ENCODE measurements around the gene LUC7L. TPM values are rescaled to one million over a fixed set of nuclear protein-coding genes. Genes with fewer than 3 reads are reported as not detected.
A peak's percentile ranks its signal among the peaks of the same experiment; 100 is the strongest.

Gene LUC7L
- total RNA-seq, 1 experiment from 2014 or later, result 74.1 TPM

DNA sequence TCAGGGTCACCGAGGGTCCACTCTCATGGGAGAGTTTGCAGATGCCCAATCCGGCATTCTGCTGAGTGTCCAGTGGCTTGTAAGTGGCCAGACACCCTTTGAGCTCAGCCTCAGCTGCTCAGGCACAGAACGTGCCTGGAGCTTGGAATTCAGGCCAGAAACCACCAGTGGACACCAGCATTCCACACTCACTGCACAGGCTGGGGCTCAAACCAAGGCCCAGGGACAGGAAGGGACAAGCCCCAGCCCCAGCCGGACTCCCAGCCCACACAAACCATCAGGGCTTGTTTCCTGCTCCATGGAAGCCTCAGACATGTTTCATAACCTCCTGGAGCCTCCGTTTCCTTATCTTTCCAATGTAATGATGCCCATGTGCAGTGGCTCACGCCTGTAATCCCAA lies 85.8 kb downstream of the LUC7L start:
- Mint-ChIP-seq H3K27ac (ENCODE audit: low read depth, unreplicated experiment) (no peak overlapping the region), H3K9me3 (ENCODE audit: unreplicated experiment) (no peaks in the 10 kb centered on the region), H3K36me3 (ENCODE audit: insufficient read depth, unreplicated experiment) (no peaks in the 10 kb centered on the region), H3K27me3 (ENCODE audit: insufficient read depth, unreplicated experiment) (no peaks in the 10 kb centered on the region), H3K4me1 (ENCODE audit: insufficient read depth, unreplicated experiment) (no peaks in the 10 kb centered on the region), H3K4me3 (ENCODE audit: unreplicated experiment) (no peak overlapping the region)
- POLR2A ChIA-PET, result no interaction called here
- CTCF ChIA-PET, result interaction anchor here (0.6 to 1.5 kb wide), 3 partner anchors 25 to 46 kb away, joined by 3 to 8 read pairs (median 4); no protein-coding TSS in a partner anchor
- no TSS peak for BruUV-seq (replicated peaks)
- no peak for DNase-seq (ENCODE audit: unreplicated experiment)
- intact Hi-C loops (cut with micrococcal nuclease), result no loop called here
- TF ChIP-seq, protein P1, sequence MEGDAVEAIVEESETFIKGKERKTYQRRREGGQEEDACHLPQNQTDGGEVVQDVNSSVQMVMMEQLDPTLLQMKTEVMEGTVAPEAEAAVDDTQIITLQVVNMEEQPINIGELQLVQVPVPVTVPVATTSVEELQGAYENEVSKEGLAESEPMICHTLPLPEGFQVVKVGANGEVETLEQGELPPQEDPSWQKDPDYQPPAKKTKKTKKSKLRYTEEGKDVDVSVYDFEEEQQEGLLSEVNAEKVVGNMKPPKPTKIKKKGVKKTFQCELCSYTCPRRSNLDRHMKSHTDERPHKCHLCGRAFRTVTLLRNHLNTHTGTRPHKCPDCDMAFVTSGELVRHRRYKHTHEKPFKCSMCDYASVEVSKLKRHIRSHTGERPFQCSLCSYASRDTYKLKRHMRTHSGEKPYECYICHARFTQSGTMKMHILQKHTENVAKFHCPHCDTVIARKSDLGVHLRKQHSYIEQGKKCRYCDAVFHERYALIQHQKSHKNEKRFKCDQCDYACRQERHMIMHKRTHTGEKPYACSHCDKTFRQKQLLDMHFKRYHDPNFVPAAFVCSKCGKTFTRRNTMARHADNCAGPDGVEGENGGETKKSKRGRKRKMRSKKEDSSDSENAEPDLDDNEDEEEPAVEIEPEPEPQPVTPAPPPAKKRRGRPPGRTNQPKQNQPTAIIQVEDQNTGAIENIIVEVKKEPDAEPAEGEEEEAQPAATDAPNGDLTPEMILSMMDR (IDR thresholded peaks at IDR 0.05; ENCODE audit: unreplicated experiment), result no peak

- POLR2A ChIA-PET, result interaction anchor here (0.8 kb wide), 1 partner anchor 85 kb away, joined by 5 read pairs; no protein-coding TSS in a partner anchor
- Mint-ChIP-seq H3K27me3 (ENCODE audit: insufficient read depth, unreplicated experiment) (no peaks in the 10 kb centered on the region), H3K4me3 (ENCODE audit: unreplicated experiment) (no peak overlapping the region), H3K9me3 (ENCODE audit: unreplicated experiment) (no peaks in the 10 kb centered on the region), H3K36me3 (ENCODE audit: insufficient read depth, unreplicated experiment) (no peaks in the 10 kb centered on the region), H3K4me1 (ENCODE audit: insufficient read depth, unreplicated experiment) (no peaks in the 10 kb centered on the region), H3K27ac (ENCODE audit: low read depth, unreplicated experiment) (no peak overlapping the region)
- CTCF ChIA-PET, result interaction anchor here (0.7 to 1.5 kb wide), 3 partner anchors 8 to 36 kb away, joined by 3 to 8 read pairs (median 4); no protein-coding TSS in a partner anchor
- DNase-seq (ENCODE audit: unreplicated experiment), result no peak
- TF ChIP-seq, protein P1 (IDR thresholded peaks at IDR 0.05; ENCODE audit: unreplicated experiment), result no peak
- no TSS peak for BruUV-seq (replicated peaks)
- intact Hi-C loops (cut with micrococcal nuclease), result no loop called here
These were observed 86.2 kb downstream of the LUC7L start for GRCh38 chr16:143047-143446.

GRCh38 chr16:142405-142967 lies 86.8 kb downstream of the LUC7L start:
- Mint-ChIP-seq H3K36me3 (ENCODE audit: insufficient read depth, unreplicated experiment) (no peaks in the 10 kb centered on the region), H3K27me3 (ENCODE audit: insufficient read depth, unreplicated experiment) (no peaks in the 10 kb centered on the region), H3K4me1 (ENCODE audit: insufficient read depth, unreplicated experiment) (no peaks in the 10 kb centered on the region), H3K9me3 (ENCODE audit: unreplicated experiment) (no peaks in the 10 kb centered on the region), H3K4me3 (ENCODE audit: unreplicated experiment) (no peak overlapping the region), H3K27ac (ENCODE audit: low read depth, unreplicated experiment) (no peak overlapping the region)
- ChIA-PET CTCF (interaction anchor here (0.7 to 1.5 kb wide), 3 partner anchors 9 to 35 kb away, joined by 3 to 8 read pairs (median 4); no protein-coding TSS in a partner anchor), POLR2A (interaction anchor here (0.8 kb wide), 1 partner anchor 86 kb away, joined by 5 read pairs; no protein-coding TSS in a partner anchor)
- no TSS peak for BruUV-seq (replicated peaks)
- no peak for DNase-seq (ENCODE audit: unreplicated experiment)
- intact Hi-C loops (cut with micrococcal nuclease), result no loop called here
- TF ChIP-seq, protein P1 (IDR thresholded peaks at IDR 0.05; ENCODE audit: unreplicated experiment), result no peak

DNA sequence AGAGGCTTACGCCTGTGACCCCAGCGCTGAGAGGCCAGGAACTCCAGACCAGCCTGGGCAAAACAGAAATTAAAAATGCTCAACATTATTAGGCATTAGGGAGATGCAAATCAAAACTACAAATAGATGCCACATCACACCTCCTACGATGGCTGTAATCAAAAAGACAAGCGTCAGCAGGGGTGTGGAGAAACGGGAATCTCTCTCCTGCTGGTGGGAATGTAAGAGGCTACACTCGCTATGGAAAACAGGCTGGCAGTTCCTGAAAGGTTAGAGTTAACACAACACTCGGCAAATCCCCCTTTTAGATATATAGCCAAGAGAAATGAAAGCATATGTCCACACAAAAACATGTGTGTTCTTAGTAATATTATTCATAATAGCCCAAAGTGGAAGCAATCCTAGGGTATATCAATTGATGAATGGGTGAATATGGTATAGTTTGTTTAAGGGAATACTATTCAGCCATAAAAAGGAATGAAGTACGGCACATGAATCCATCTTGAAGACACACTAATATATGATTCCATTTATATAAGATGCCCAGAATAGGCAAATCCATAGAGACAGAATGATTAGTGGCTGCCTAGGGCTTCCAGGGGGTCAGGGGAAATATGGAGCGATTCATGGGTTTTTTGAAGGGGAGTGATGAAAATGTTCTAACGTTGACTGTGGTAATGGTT lies 88.9 kb downstream of the LUC7L start:
- Mint-ChIP-seq H3K4me1 (ENCODE audit: insufficient read depth, unreplicated experiment) (no peaks in the 10 kb centered on the region), H3K36me3 (ENCODE audit: insufficient read depth, unreplicated experiment) (peaks cover 9% of the 10 kb centered on the region), H3K4me3 (ENCODE audit: unreplicated experiment) (peak overlapping the region; percentile 92), H3K9me3 (ENCODE audit: unreplicated experiment) (no peaks in the 10 kb centered on the region), H3K27ac (ENCODE audit: low read depth, unreplicated experiment) (no peak overlapping the region), H3K27me3 (ENCODE audit: insufficient read depth, unreplicated experiment) (no peaks in the 10 kb centered on the region)
- TF ChIP-seq, protein P1 (IDR thresholded peaks at IDR 0.05; ENCODE audit: unreplicated experiment), result no peak
- intact Hi-C loops (cut with micrococcal nuclease), result no loop called here
- ChIA-PET POLR2A (interaction anchor here (0.7 kb wide), 1 partner anchor 47 kb away, joined by 3 read pairs; no protein-coding TSS in a partner anchor), CTCF (interaction anchor here (0.7 kb wide), 1 partner anchor 33 kb away, joined by 4 read pairs; no protein-coding TSS in a partner anchor)
- DNase-seq (ENCODE audit: unreplicated experiment), result no peak
- BruUV-seq (replicated peaks), result no TSS peak
